Renal cortex interstitium (tissue), 11 donors: ENCODE results near the gene REPIN1. TPM values are rescaled to one million over a fixed set of nuclear protein-coding genes. Genes with fewer than 3 reads are reported as not detected.

Source experiments
- DNase-seq, 11 donors: peaks; one replicate each; pipeline ENCODE4 v3.0.0-alpha.2; 2013; ENCODE audit warnings: low read depth in 9 of 11, low spot score in 4 of 11; ENCODE audit errors: extremely low read depth in 1 of 11
- polyA plus RNA-seq, 3 donors: library from polyadenylated mRNA; unstranded; fragments of 120-200 nt; gene quantifications; one replicate each; pipeline ENCODE4 v1.2.1, GENCODE V29; 2013; ENCODE audit not compliant: insufficient read length in 3 of 3

The REPIN1 gene
- polyA plus RNA-seq, 3 donors, result 80.5 to 110 (median 109) TPM

DNA sequence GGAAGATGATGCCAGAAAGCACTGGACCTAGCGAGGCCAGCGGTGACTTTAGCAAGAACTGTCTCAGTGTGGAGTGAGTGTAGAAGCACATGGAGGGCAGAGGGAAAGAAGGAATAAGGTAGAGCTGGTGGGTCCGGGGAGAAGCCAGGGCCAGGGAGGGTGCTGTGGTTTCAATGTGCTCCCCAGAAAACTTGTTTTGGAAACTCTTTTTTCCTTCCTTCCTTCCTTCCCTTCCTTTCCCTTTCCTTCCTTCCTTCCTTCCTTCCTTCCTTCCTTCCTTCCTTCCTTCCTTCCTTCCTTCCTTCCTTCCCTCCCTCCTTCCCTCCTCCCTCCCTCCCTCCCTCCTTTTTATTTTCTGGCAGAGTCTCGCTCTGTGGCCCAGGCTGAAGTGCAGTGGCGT lies 21.7 kb upstream of the REPIN1 start:
- no peak for DNase-seq

DNA sequence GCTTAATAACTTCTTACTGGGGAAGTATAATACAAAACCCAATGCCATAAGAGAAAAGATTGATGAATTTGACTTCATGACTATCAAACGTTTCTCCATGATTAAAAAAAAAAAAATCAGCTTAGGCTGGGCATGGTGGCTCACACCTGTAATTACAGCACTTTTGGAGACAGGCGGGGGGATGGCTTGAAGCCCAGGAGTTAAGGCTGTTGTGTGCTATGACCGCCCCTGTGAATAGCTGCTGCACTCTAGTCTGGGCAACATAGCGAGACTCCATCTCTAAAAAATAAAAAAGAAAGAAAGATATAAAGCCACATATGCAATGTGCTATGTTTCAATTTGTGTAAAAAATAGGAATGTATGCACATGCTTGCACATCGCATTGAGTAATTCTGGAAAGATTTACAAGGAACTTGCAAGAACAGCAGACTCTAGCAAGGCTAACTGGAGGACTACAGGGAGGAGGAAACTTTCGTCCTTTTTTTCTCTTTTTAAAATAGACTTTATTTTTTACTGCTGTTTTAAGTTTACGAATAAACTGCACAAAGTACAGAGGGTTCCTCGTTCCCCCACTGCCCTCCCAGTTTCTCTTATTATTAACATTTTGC lies 16.9 kb upstream of the REPIN1 start:
- no peak for DNase-seq

DNA sequence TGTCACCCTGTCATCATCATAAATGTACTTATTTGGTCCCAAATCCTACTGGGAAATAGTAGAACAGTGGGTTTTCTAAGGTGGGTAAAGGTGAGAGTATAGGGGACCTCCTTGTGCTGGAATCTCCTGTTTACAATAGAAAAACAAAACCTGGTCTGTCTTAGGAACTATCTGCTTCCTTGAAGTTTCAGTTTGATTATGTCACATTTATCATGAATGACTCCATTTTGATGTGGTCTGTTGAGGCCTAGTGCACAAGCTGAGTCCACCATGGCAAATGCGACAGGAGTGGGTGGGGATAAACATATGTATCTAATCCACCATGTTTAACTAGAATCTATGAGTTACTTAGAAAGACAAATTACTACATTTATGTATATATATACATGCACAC lies 13.0 kb upstream of the REPIN1 start:
- no peak for DNase-seq

DNA sequence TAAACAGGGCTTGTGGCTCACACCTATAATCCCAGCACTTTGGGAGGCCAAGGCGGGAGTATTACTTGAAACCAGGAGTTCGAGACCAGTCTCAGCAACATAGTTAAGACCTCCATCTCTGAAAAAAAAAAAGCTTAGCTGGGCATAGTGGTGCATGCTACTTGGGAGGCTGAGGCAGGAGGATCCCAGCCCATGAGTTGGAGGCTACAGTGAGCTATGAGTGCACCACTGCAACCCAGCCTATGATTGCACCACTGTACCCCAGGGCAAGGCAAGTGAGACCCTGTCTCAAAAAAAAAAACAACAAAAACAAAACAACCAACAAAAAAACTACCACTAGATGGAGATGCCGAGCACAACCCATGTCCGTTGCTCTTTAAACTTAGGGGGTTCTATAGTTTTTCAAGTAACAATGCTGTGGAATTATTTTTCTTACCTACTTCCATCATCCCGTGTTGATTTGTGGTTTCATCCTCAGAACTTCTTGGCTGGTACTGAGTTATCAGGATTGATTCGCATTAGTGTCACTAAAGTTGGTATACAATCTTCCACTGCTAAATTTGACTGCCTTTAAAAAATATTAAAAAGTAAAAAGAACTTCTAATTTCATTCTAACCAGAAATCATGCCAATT lies 12.2 kb upstream of the REPIN1 start:
- DNase-seq, result no peak

DNA sequence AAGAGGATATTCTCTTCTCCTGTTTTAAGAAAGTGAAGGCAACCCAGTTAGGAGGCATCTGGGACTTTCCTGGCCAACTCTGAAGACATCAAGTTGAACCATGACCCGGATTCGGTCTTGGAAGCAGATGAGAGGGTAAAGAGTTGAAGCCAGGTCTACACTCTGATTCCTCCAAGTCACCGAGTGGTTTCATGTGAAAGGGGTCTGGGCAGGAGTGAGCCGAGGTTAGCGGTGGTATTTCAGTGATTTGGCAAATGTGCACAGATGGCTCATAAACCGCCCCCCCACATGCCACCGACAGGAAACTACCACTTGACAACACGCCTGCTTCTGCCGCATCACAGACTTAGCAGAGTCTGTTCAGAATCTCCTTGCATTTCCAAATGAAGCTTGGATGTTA lies 11.4 kb upstream of the REPIN1 start:
- DNase-seq, result no peak

DNA sequence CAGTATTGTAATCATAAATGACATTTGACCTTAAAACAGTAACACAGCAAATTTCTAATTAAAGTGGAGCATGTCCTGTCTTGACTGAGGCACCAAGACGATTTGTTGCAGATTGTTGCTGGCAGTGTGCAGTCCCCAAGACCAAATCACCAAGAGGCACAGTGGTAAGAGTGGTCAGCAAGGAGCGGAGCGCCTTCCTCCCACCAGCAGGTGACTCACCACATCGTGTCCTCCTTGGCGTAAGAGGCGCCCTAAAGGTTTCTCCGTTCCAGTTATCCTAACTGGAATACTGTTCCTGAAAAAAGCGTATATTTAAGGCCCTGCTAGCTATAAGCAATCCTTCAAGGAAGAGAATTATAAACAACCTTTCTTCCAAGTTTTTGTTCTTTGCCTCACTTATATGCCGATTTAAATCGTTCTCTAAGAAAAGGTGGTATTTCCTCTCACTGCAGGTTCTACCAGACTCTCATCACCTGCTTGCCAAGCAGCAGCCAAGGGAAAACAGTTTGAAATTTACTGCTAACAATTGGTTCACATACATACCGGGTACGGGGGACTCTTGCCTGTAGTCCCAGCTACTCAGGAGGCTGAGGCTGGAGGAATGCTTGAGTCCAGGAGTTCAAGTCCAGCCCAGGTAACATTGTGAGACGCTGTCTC lies 10.7 kb upstream of the REPIN1 start:
- DNase-seq, result no peak

DNA sequence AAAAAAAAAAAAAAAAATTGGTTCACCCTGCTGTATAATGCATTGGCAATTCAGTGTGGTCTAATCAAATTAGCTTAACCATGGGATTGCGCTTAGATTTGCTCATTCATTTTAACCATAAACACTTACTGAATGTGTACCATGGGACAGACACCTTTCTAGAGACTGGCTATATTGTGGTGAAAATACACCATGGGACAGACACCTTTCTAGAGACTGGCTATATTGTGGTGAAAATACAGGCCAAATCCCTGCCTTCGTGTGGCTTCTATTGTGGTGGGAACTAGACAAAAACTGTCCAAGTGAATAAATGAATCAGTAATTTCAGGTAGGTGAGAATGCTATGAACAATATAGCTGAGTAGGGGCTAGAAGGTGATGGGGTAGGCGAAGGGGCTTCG lies 10.2 kb upstream of the REPIN1 start:
- DNase-seq, result no peak

DNA sequence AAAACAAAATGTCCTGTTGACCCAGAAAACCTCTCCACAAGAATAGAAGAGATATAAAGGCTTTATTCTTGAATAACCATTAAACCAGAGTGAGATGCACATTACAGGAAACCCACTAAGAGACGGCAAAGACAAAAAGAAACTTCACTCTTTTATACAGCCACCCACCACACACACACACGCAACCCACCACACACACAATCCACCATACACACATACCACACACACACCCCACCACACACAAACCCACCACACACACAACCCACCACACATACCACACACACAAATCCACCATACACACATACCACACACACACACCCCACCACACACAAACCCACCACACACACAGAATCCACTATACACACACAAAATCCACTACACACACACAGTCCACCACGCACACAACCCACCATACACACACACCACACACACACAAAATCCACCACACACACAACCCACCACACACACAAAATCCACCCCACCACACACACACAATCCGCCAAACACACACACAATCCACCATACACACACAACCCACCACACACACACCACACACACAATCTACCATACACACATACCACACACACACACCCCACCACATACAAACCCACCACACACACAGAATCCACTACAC lies 9.5 kb upstream of the REPIN1 start:
- no peak for DNase-seq

DNA sequence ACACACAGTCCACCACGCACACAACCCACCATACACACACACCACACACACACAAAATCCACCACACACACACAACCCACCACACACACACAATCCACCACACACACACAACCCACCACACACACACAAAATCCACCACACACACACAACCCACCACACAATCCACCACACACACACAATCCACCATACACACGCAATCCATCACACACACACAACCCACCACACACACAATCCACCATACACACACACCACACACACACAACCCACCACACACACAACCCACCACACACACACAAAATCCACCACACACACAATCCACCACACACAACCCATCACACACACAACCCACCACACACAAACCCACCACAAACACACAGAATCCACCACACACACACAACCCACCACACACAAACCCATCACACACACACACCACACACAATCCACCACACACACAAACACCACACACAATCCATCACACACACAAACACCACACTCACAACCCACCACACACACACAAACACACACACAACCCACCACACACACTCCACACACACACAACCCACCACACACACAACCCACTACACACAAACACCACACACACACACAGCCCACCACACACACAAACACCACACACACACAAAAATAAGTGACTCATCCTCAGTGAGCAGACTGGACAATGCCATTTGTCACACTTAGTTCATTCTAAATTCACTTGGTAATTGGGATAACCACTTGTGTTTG lies 8.8 kb upstream of the REPIN1 start:
- DNase-seq, result no peak

DNA sequence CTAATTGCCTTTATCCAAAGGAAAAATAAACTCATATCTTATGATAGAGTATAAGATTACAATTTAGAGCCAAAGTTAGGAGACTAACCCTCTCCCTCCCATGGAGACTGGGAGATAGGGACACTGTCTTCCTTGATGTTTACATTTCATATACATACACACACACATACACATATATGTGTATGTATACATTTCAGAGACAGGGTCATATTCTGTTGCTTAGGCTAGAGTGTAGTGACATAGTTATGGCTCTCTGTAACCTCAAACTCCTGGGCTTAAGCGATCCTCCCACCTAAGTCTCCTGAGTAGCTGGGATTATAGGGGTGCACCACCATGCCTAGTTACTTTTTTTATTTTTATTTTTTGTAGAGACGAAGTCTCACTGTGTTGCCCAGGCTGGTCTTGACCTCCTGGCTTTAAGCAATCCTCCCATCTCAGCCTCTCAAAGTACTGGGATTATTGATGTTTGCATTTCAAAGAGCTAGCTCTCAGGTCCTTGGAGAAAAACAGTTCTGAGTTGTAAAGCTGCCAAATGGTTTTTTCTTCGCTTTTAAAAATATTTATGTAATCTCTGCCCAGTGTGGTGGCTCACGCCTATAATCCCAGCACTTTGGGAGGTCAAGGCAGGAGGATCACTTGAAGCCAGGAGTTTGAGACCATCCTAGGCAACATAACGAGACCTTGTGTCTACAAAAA lies 8.1 kb upstream of the REPIN1 start:
- DNase-seq, result no peak

DNA sequence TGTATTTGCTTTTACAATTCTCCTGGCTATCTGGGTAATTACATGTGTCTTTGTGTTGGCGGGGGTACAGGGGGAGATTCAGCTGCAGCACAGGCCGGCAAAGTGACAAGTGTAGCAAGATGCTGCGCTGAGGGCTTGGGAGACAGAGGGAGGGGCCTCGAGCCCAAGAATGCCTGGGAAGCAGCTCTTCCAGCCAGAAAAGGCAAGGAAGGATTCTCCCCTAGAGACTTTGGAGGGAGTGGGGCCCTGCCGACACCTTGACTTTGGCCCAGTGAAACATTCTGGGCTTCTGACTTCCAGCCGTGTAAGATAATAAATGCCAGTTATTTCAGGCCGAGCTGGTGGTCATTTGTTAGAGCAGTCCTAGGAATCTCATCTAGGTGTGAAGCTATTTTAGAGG lies 7.2 kb upstream of the REPIN1 start:
- no peak for DNase-seq

DNA sequence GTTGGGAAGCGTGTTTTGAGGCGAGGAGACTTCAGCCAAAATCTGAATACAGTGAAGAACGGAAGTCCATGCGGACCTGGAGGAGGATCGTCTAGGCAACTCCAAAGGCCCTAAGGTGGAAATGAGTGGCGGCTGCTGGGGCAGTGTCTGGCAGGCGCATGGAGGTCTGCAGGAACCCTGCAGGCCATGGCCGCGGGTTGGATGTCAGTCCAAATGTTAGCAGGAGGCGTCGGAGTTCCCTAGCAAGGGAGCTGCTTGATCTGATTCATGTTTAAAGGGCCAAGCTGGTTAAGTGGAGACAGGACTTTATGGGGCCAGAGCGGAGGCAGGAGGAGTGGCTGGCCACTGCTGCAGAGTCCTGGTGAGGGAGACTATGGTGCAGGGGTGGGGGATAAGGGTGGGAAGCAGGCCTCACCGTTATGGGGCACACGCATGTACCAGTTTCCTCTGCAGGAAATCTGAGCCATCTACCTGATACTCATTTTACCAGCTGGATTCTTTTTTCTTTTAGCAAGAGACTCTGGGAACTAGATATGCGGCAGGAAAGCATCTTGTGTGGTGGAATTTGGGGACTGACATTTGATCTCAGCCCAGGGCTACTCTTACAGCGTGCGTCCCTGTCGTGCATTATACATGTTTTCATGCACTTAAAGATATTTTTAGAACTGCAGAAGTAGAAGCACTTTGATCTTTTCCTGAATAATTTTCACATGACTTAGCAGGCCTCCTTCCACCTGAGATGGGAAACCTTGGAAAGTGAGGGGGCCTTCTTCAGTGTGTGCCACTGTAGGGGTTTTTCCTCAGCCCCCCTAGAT lies 6.6 kb upstream of the REPIN1 start:
- DNase-seq, result peak in 1 of 11 donors; percentile 46

DNA sequence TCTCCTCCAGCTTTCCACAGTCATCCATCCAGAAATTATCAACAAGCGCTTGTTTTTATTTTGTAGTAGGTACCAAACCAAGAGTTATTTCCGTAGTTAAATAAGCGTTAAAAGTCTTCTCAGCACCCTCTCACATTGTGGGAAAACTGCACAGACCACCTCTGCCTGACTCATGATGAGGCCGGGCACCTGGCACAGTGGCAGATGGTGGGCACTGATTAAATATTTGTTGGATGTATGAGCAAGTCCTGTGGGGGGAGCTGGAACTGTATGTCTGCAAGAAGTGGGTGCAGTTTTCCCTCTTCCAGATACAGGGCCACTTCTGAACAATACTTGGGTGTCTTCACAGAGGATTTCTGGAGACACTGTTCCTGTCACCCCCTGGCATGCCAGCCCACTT lies 5.3 kb upstream of the REPIN1 start:
- DNase-seq, result no peak

DNA sequence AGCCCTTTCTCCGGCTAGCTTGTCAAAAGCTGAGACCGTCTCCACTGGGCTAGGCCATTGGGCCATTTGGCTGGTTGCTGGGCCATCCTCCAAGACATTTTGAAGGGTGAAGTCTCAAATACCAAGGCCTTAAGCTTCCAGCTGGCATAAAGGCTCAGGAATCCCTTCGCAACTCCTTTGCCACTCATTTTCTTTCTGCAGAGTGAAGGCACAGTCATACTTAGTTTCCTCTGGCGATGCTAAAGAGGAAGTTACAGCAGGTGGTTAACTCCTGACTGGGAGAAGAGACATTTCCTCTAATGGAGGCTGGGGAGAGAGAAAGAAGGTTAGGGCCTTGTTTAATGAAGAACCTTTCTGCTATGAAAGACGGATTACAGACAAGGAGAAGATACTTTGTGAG lies 4.8 kb upstream of the REPIN1 start:
- DNase-seq, result no peak

DNA sequence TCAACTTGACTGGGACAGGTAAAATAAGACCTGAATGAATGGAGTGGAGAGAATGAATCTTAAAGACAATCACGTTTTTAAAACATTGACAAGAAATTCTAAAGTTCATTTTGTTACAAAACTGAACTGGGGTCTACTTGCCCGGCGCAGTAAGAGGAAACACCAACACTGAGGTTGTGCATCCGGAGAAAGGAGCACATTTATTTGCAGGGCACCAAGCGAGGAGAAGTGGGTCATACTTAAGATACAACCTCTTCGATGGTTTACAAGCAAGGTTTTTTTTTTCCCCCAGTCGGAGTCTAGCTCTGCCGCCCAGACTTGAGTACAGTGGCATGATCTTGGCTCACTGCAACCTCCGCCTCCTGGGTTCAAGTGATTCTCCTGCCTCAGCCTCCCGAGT lies 3.4 kb upstream of the REPIN1 start:
- no peak for DNase-seq

DNA sequence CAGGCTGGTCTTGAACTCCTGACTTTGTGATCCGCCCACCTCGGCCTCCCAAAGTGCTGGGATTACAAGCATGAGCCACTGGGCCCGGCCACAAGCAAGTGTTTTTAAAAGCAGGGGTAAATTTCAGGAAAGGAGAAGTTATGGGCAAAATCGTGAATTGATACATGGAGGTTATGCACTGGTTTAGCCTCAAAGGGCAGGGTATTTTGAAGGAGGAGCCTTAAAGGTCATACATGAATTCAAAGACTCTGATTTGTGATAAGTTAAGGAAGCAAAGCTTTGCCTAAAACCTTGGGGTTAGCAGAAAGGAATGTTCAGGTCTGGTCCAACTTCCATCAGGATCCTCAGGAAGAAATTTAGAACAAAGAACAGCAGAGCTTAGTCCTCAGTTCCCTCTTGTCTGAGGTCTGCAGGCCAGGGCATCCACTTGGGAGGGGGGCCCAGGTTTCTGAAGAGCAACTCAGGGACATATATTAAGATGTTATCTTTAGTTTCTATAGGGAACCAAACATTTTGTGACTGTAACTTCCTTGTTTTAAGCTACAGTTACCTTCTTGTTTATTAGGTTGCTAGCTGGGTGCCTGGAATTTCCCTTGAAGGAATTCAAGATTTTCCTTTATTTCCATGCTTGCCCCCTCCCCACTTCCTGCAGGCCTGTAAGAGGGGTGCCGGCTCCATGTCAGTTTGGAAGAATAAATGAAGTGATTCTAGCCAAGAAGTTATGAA lies 2.8 kb upstream of the REPIN1 start:
- no peak for DNase-seq

DNA sequence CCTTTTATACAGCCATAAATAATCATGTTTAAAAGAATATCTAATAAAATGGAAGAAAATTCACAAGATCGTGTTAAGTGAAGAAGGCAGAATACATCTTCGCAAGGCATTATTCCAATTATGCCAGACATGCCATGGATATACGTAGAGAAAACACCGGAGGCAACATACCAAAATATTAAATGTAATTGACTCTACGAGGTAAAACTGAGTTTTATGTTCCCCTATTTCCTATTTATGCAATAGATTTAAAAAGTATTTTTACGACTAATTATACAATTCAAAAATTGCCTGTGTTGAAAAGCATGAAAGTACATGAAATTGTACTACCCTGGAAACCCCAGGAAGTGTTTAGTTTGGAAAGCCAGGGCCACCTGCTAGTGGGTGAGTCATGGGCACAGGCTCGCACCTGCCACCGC lies 936 bp upstream of the REPIN1 start:
- DNase-seq, result no peak
